PC-3 (cell line): Measurements from ENCODE around the gene CDCP1. TPM values are rescaled to one million over a fixed set of nuclear protein-coding genes. Genes with fewer than 3 reads are reported as not detected.

Experiments used
- ATAC-seq: fragments of 200-7000 bp; cut with Tn5 transposase; 2 replicates; pipeline ENCODE4 v1.9.1; 2020; ENCODE audit warnings: mild to moderate bottlenecking, moderate library complexity
- BruUV-seq: library from RNA; stranded (reverse); fragments of 400-500 nt; replicated peaks from 2 replicates; lab custom pipeline; 2021; lab: Mats Ljungman, UMichigan
- CTCF ChIA-PET: fragments of 300-600 bp; sonication (Branson Sonifier 250); formaldehyde crosslinking; loops from one replicate; lab custom pipeline; 2022; ENCODE audit warnings: antibody characterized with exemption; lab: Charles Lee
- POLR2A ChIA-PET: fragments of 300-600 bp; sonication (Branson Sonifier 250); formaldehyde crosslinking; loops from one replicate; lab custom pipeline; 2022; ENCODE audit warnings: antibody characterized with exemption; ENCODE audit not compliant: unreplicated experiment; lab: Charles Lee
- DNase-seq: peaks from one replicate; pipeline ENCODE4 v3.0.0-alpha.2; 2015
- H2AFZ ChIP-seq: fragments of 300-600 bp; sonication (generic); 2 replicates; pipeline ENCODE4 v1.6.0; 2016; ENCODE audit warnings: antibody characterized with exemption, low read length
- H3F3A ChIP-seq: fragments of 300-600 bp; sonication (generic); one replicate; pipeline ENCODE4 v1.6.0; 2017; ENCODE audit warnings: antibody characterized with exemption, low read length, control low read depth, mild to moderate bottlenecking; ENCODE audit not compliant: unreplicated experiment
- H3K27ac ChIP-seq: fragments of 300-600 bp; sonication (generic); 2 replicates; pipeline ENCODE4 v1.5.1; 2016; ENCODE audit warnings: mild to moderate bottlenecking, low read length
- H3K27me3 ChIP-seq: fragments of 300-600 bp; sonication (generic); 2 replicates; pipeline ENCODE4 v1.6.1; 2016; ENCODE audit warnings: low read length, mixed read lengths
- H3K36me3 ChIP-seq: fragments of 300-600 bp; sonication (generic); 2 replicates; pipeline ENCODE4 v1.6.1; 2016; ENCODE audit warnings: low read depth, mixed run types, low read length, mixed read lengths
- H3K4me1 ChIP-seq: fragments of 300-600 bp; sonication (generic); 2 replicates; pipeline ENCODE4 v1.5.1; 2016; ENCODE audit warnings: low read length; ENCODE audit not compliant: insufficient read depth
- H3K4me2 ChIP-seq: fragments of 300-600 bp; sonication (generic); 2 replicates; pipeline ENCODE4 v1.6.0; 2016; ENCODE audit warnings: low read length
- H3K4me3 ChIP-seq: fragments of 300-600 bp; sonication (generic); 2 replicates; pipeline ENCODE4 v1.5.1; 2016; ENCODE audit warnings: mild to moderate bottlenecking, low read length, mixed read lengths
- H3K79me2 ChIP-seq: fragments of 300-600 bp; sonication (generic); 2 replicates; pipeline ENCODE4 v1.6.1; 2017; ENCODE audit warnings: low read length, mixed read lengths
- H3K9ac ChIP-seq: fragments of 300-600 bp; sonication (generic); 2 replicates; pipeline ENCODE4 v1.6.0; 2016; ENCODE audit warnings: mild to moderate bottlenecking, low read length
- H3K9me2 ChIP-seq: fragments of 300-600 bp; sonication (generic); replicated peaks from 2 replicates; pipeline ENCODE4 v1.6.1; 2016; ENCODE audit warnings: mixed run types, low read length, mixed read lengths
- H3K9me3 ChIP-seq: fragments of 300-600 bp; sonication (generic); 2 replicates; pipeline ENCODE4 v1.6.1; 2016; ENCODE audit warnings: low read length, mixed read lengths
- H4K20me1 ChIP-seq: fragments of 300-600 bp; sonication (generic); 2 replicates; pipeline ENCODE4 v1.6.1; 2016; ENCODE audit warnings: low read length, mixed read lengths
- EZH2 ChIP-seq: fragments of 300-600 bp; sonication (generic); IDR thresholded peaks from one replicate; pipeline ENCODE4 v1.6.1; 2017; ENCODE audit warnings: antibody characterized with exemption, mild to moderate bottlenecking, low read length; ENCODE audit not compliant: unreplicated experiment
- EZH2phosphoT487 ChIP-seq: fragments of 300-600 bp; sonication (generic); IDR thresholded peaks from 2 replicates; pipeline ENCODE4 v1.6.1; 2018; ENCODE audit warnings: mild to moderate bottlenecking, antibody characterized with exemption, low read length, borderline replicate concordance
- intact Hi-C: fragments of 100-400 bp; cut with micrococcal nuclease; formaldehyde crosslinking; loops from 2 replicates; pipeline ENCODE4 v1.9.0; 2023
- total RNA-seq: library from RNA; depleted of rRNA; stranded (reverse); fragments of >200 nt; gene quantifications from 2 replicates; pipeline ENCODE4 v1.2.3, GENCODE V29; 2014
- TF ChIP-seq, protein P1 (sequence below): fragments of 300-600 bp; sonication (generic); conservative IDR thresholded peaks from 2 replicates; pipeline ENCODE4 v1.5.1; 2017; ENCODE audit warnings: antibody characterized with exemption, low read depth, mild to moderate bottlenecking, low read length

The CDCP1 gene
- total RNA-seq, 1 experiment from 2014 or later, result 120 TPM

DNA sequence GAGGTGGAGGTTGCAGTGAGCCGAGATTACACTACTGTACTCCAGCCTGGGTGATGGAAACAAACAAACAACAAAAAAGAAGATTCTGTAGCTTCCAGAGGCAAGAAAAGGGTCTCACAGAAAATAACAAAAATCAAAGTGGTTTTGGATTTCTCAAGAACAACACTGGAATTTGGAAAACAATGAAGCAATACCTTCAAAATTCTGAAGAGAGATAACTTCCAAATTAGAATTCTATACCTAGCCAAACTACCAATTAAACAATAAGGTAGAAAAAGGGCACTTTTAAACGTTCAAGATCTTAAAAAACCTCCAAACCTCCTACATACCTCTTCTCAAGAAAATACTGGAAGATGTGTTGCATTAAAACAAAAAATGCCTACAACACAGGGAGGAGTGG is 4.9 kb upstream of the CDCP1 start:
- intact Hi-C loops, result no loop called here
- Histone ChIP-seq H3K4me1 (peaks cover 32% of the 10 kb centered on the region), H3K27me3 (no peaks in the 10 kb centered on the region), H3K9me3 (0 out of 2 replicates have a peak, but pooled peaks cover 7% of the 10 kb centered on the region), H3K36me3 (no peaks in the 10 kb centered on the region), H2AFZ (no peak overlapping the region), H3K79me2 (peaks cover 14% of the 10 kb centered on the region), H3K4me2 (no peak overlapping the region), H3K9ac (no peak overlapping the region), H4K20me1 (no peaks in the 10 kb centered on the region), H3K27ac (no peak overlapping the region), H3K4me3 (no peak overlapping the region), H3F3A (no peaks in the 10 kb centered on the region), H3K9me2 (no peaks in the 10 kb centered on the region)
- no peak for DNase-seq
- POLR2A ChIA-PET, result no interaction called here
- ATAC-seq, result no peak
- BruUV-seq, result no TSS peak
- CTCF ChIA-PET, result no interaction called here
- TF ChIP-seq EZH2, result no peak
- TF ChIP-seq, protein P1, sequence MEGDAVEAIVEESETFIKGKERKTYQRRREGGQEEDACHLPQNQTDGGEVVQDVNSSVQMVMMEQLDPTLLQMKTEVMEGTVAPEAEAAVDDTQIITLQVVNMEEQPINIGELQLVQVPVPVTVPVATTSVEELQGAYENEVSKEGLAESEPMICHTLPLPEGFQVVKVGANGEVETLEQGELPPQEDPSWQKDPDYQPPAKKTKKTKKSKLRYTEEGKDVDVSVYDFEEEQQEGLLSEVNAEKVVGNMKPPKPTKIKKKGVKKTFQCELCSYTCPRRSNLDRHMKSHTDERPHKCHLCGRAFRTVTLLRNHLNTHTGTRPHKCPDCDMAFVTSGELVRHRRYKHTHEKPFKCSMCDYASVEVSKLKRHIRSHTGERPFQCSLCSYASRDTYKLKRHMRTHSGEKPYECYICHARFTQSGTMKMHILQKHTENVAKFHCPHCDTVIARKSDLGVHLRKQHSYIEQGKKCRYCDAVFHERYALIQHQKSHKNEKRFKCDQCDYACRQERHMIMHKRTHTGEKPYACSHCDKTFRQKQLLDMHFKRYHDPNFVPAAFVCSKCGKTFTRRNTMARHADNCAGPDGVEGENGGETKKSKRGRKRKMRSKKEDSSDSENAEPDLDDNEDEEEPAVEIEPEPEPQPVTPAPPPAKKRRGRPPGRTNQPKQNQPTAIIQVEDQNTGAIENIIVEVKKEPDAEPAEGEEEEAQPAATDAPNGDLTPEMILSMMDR, result no peak

DNA sequence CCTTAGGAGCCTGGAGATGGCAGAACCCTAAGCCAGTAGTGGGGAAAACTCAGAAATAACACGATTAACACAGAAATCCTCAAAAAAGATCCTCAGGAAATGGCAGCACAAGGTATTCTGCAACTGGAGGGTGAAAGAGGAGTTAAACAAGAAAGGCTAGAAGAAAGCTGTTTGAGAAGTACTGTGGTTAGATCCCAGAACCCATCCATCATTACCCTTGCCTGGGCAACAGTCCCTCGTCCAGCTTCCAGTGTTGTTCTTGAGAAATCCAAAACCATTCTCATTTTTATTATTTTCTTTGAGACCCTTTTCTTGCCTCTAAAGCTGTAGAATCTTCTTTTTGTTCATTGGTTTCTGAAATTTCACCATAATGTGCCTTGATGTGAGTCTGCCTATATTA is 2.7 kb upstream of the CDCP1 start:
- Histone ChIP-seq H3K27me3 (no peaks in the 10 kb centered on the region), H3F3A (no peaks in the 10 kb centered on the region), H3K9ac (no peak overlapping the region), H3K4me3 (no peak overlapping the region), H3K79me2 (peaks cover 36% of the 10 kb centered on the region), H3K4me2 (no peak overlapping the region), H3K9me2 (no peaks in the 10 kb centered on the region), H3K9me3 (0 out of 2 replicates have a peak, but pooled peaks cover 7% of the 10 kb centered on the region), H3K4me1 (peaks cover 21% of the 10 kb centered on the region), H3K36me3 (0 out of 2 replicates have a peak, but pooled peaks cover 2% of the 10 kb centered on the region), H4K20me1 (peaks cover 8% of the 10 kb centered on the region; the same call in 1 of the 2 replicates), H3K27ac (no peak overlapping the region), H2AFZ (no peak overlapping the region)
- DNase-seq (no peak), ATAC-seq (no peak)
- no TSS peak for BruUV-seq
- no peak for TF ChIP-seq EZH2
- no peak for TF ChIP-seq EZH2phosphoT487
- TF ChIP-seq, protein P1, result no peak
- intact Hi-C loops, result loop anchor here (5.0 kb wide), 1 partner anchor 107 kb away; no protein-coding TSS in a partner anchor
- ChIA-PET CTCF (interaction anchor here (1.0 kb wide), 1 partner anchor 61 kb away, joined by 3 read pairs; no protein-coding TSS in a partner anchor), POLR2A (interaction anchor here (0.5 kb wide), 1 partner anchor 1690 kb away, joined by 5 read pairs; no protein-coding TSS in a partner anchor)

DNA sequence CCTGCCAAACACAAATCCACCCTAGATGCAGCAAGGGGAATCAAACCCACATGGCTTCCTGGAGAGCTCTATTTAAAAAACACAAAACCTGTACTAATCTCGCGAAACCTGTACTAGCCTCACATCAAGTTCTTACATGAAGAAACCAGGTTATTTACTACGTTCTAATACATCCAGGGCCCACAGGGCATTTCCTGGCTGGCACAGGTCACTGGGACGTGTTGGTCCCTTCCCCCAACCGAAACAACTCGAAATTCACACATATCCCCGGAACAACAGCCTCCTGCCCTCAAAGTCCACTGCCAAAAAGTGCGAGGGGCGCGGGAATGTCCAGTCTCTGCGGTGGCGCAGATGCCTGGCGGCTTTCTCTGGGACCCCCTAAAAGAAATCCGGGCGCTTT is 955 bp downstream of the CDCP1 start:
- peak; percentile 47 for DNase-seq
- Histone ChIP-seq H3K9me2 (no peaks in the 10 kb centered on the region), H3K9me3 (no peaks in the 10 kb centered on the region), H3K4me3 (peak overlapping the region; percentile 98), H3K27ac (peak overlapping the region; percentile 84), H3K36me3 (peaks cover 17% of the 10 kb centered on the region; the same call in 1 of the 2 replicates), H3F3A (no peaks in the 10 kb centered on the region), H3K79me2 (peaks cover 73% of the 10 kb centered on the region), H2AFZ (peak overlapping the region; percentile 73), H3K27me3 (no peaks in the 10 kb centered on the region), H4K20me1 (peaks cover 16% of the 10 kb centered on the region), H3K4me1 (peaks cover 50% of the 10 kb centered on the region), H3K9ac (peak overlapping the region; percentile 99), H3K4me2 (peak overlapping the region; percentile 85)
- TF ChIP-seq, protein P1, result no peak
- no peak for TF ChIP-seq EZH2phosphoT487
- TF ChIP-seq EZH2, result no peak
- intact Hi-C loops, result loop anchor here (1.0 to 5.0 kb wide), 3 partner anchors 22 to 103 kb away; no protein-coding TSS in a partner anchor
- ChIA-PET CTCF (interaction anchor here (0.6 to 1.1 kb wide), 3 partner anchors 11 to 104 kb away, joined by 3 read pairs; no protein-coding TSS in a partner anchor), POLR2A (interaction anchor here (0.6 to 1.6 kb wide), 7 partner anchors 21 to 743 kb away, joined by 4 to 7 read pairs (median 4); no protein-coding TSS in a partner anchor)
- 0 out of 2 replicates have a peak, but pooled peaks have one; percentile 2 for ATAC-seq
- BruUV-seq, result TSS peak; percentile 44
